Ovary (tissue), 9 donors: ENCODE results near the gene HSPB7. TPM values are rescaled to one million over a fixed set of nuclear protein-coding genes. Genes with fewer than 3 reads are reported as not detected.
A peak's percentile ranks its signal among the peaks of the same experiment; 100 is the strongest.

Experiments used
- DNase-seq, 5 donors: peaks; one replicate each; pipeline ENCODE4 v3.0.0-alpha.2; 2019 to 2020
- H3K27ac ChIP-seq, 2 donors: fragments of 200-600 bp; one replicate each; pipeline versions ENCODE4 v1.5.1 to v1.8.0; 2019 to 2022
- H3K27me3 ChIP-seq: fragments of 200-600 bp; one replicate; pipeline ENCODE4 v1.8.0; 2022
- H3K36me3 ChIP-seq: fragments of 200-600 bp; sonication (generic); one replicate; pipeline ENCODE4 v1.5.1; 2019
- H3K4me1 ChIP-seq: one replicate; pipeline ENCODE4 v1.8.1; 2013; ENCODE audit warnings: mild to moderate bottlenecking, moderate library complexity; ENCODE audit not compliant: insufficient read depth
- H3K4me3 ChIP-seq: fragments of 200-600 bp; sonication (generic); one replicate; pipeline ENCODE4 v1.5.1; 2017
- H3K9me3 ChIP-seq, 2 donors: fragments of 200-600 bp in 1 of 2; sonication (generic) in 1 of 2; one replicate each; pipeline versions ENCODE4 v1.5.1 to v1.8.1; 2013 to 2019; ENCODE audit warnings: mild to moderate bottlenecking in 1 of 2, moderate library complexity in 1 of 2
- CTCF ChIP-seq, 3 donors: fragments of 450-650 bp in 2 of 3; fragments of 200-600 bp in 1 of 3; IDR thresholded peaks; one replicate each; pipeline versions ENCODE4 v1.5.1 to v1.8.0; 2016 to 2022; ENCODE audit warnings: antibody characterized with exemption in 3 of 3, mild to moderate bottlenecking in 1 of 3
- EP300 ChIP-seq: sonication (generic); formaldehyde crosslinking; IDR thresholded peaks from one replicate; pipeline ENCODE4 v1.6.1; 2017; ENCODE audit warnings: antibody characterized with exemption
- POLR2A ChIP-seq: fragments of 450-650 bp; IDR thresholded peaks from one replicate; pipeline ENCODE4 v1.6.1; 2017; ENCODE audit warnings: antibody characterized with exemption, mild to moderate bottlenecking, moderate library complexity
- WGBS, 3 donors: extraction: QIAGEN DNeasy Blood & Tissue Kit in 1 of 3; methylation state at CpG; one replicate each; pipeline versions ENCODE4 v1.1.5 to v1.1.7; 2013 to 2017; 5-methylcytosine and 5-hydroxymethylcytosine counted together
- intact Hi-C, 4 donors: fragments of 100-400 bp; cut with DNase I; formaldehyde crosslinking; loops; one replicate each; pipeline versions ENCODE4 v1.11.0 to v1.15.1; 2022 to 2023
- polyA plus RNA-seq, 2 donors: library from polyadenylated mRNA; stranded (reverse); fragments of 200-250 nt in 1 of 2; fragments of 350-450 nt in 1 of 2; fragmentation: Illumina TruSeq in 1 of 2; extraction: RNeasy Lipid Tissue Mini Kit (QIAGEN cat#74804) in 1 of 2; gene quantifications; one replicate each; pipeline ENCODE4 v1.2.3, GENCODE V29; 2013 to 2014
- total RNA-seq, 7 donors: library from RNA; depleted of rRNA in 2 of 7; stranded (reverse); fragments of >200 nt in 2 of 7; fragmentation: NEBNext Ultra II Directional in 3 of 7; extraction: Animal tissue kit (Norgen Biotek cat#: 25700) in 3 of 7; gene quantifications; one replicate each; pipeline versions ENCODE4 v1.1.0 to v1.2.4, GENCODE V29; 2016 to 2023
- donor health status: DM: no; HTN: no; CAD: no; lungs with moderate emphysema.
- donor health status: DM: no; HTN: no; CAD: no.
- donor health status: Bipolar disorder and iron deficiency.
- donor health status: DM: yes; HTN: yes; CAD: no.
- donor health status: DM: no; HTN: no; CAD: no.
- donor health status: DM: yes; HTN: yes; CAD: no.

The HSPB7 gene
- total and polyA plus RNA-seq, 9 donors, result 1.9 to 68.7 (median 30.9) TPM

- intact Hi-C loops, result loop anchor here in 2 of 4 donors (10.0 kb wide), 2 partner anchors 192 to 202 kb away; partner anchors contain the start of gene UQCRHL (in 1 of the 2)
- no peaks in the 10 kb centered on the region for H3K36me3 ChIP-seq
- no peaks in the 10 kb centered on the region for H3K27me3 ChIP-seq
- no peaks in the 10 kb centered on the region for H3K9me3 ChIP-seq
- no peak overlapping the region for H3K4me3 ChIP-seq
- 77 to 79% (median 78%) methylated on average over 8 to 9 of the region's 9 CpGs for WGBS, 3 donors
- TF ChIP-seq EP300 (no peak), POLR2A (no peak), CTCF (IDR thresholded peaks at IDR 0.05) (no peak)
- H3K4me1 ChIP-seq, result no peaks in the 10 kb centered on the region
- DNase-seq, result no peak
- H3K27ac ChIP-seq, result no peak overlapping the region
Measured at GRCh38 chr1:15997076-15997585, 20.7 kb downstream of the HSPB7 start.

GRCh38 chr1:15994590-15995351 is 23.1 kb downstream of the HSPB7 start:
- Histone ChIP-seq H3K27ac (no peak overlapping the region), H3K4me1 (no peaks in the 10 kb centered on the region), H3K27me3 (no peaks in the 10 kb centered on the region), H3K36me3 (no peaks in the 10 kb centered on the region), H3K4me3 (no peak overlapping the region), H3K9me3 (no peaks in the 10 kb centered on the region)
- DNase-seq, result peak; percentile 57 to 71 (median 68)
- 55 to 64% (median 58%) methylated on average over 11 of the region's 11 CpGs for WGBS, 3 donors
- intact Hi-C loops, result loop anchor here in 3 of 4 donors (5.0 to 10.0 kb wide), 3 partner anchors 177 to 200 kb away; partner anchors contain the start of gene UQCRHL (in 1 of the 3)
- TF ChIP-seq EP300, result no peak
- TF ChIP-seq POLR2A, result no peak
- peak; percentile 23 to 88 (median 80) for TF ChIP-seq CTCF (IDR thresholded peaks at IDR 0.05)

- intact Hi-C loops, result loop anchor here in 3 of 4 donors (5.0 to 10.0 kb wide), 3 partner anchors 177 to 199 kb away; partner anchors contain the start of gene UQCRHL (in 1 of the 3)
- H3K36me3 ChIP-seq, result no peaks in the 10 kb centered on the region
- no peaks in the 10 kb centered on the region for H3K9me3 ChIP-seq
- no peak overlapping the region for H3K4me3 ChIP-seq
- no peaks in the 10 kb centered on the region for H3K27me3 ChIP-seq
- no peak overlapping the region for H3K27ac ChIP-seq
- H3K4me1 ChIP-seq, result no peaks in the 10 kb centered on the region
- 90 to 95% (median 93%) methylated on average over 10 of the region's 10 CpGs for WGBS, 3 donors
- DNase-seq, result no peak
- no peak for TF ChIP-seq CTCF (IDR thresholded peaks at IDR 0.05)
- TF ChIP-seq POLR2A, result no peak
- no peak for TF ChIP-seq EP300
Measured at GRCh38 chr1:15994081-15994480, 23.8 kb downstream of the HSPB7 start.

GRCh38 chr1:15993666-15994065 is 24.2 kb downstream of the HSPB7 start:
- Histone ChIP-seq H3K36me3 (no peaks in the 10 kb centered on the region), H3K27me3 (no peaks in the 10 kb centered on the region), H3K27ac (no peak overlapping the region), H3K4me1 (no peaks in the 10 kb centered on the region), H3K4me3 (no peak overlapping the region), H3K9me3 (no peaks in the 10 kb centered on the region)
- WGBS, 3 donors, result 90 to 93% (median 90%) methylated on average over 14 to 15 of the region's 15 CpGs
- no peak for DNase-seq
- intact Hi-C loops, result loop anchor here in 3 of 4 donors (5.0 to 10.0 kb wide), 3 partner anchors 176 to 199 kb away; partner anchors contain the start of gene UQCRHL (in 1 of the 3)
- TF ChIP-seq POLR2A (no peak), EP300 (no peak), CTCF (IDR thresholded peaks at IDR 0.05) (no peak)
